Psoas muscle (tissue), 8 donors: ENCODE measurements around the gene CPT1B. TPM values are rescaled to one million over a fixed set of nuclear protein-coding genes. Genes with fewer than 3 reads are reported as not detected.

Source experiments
- ATAC-seq, 4 donors: fragments of 200-7000 bp; cut with Tn5 transposase; one replicate each; pipeline ENCODE4 v1.9.1; 2020; ENCODE audit warnings: moderate library complexity in 3 of 4, mild to moderate bottlenecking in 2 of 4
- DNase-seq, 2 donors: peaks; one replicate each; pipeline ENCODE4 v3.0.0-alpha.2; 2020
- H3K27ac ChIP-seq: fragments of 200-600 bp; one replicate; pipeline ENCODE4 v1.8.0; 2022
- H3K27me3 ChIP-seq, 3 donors: fragments of 200-600 bp in 1 of 3; one replicate each; pipeline versions ENCODE4 v1.6.1 to v1.8.0; 2013 to 2022; ENCODE audit warnings: low read length in 2 of 3, mild to moderate bottlenecking in 2 of 3, moderate library complexity in 1 of 3; ENCODE audit not compliant: insufficient read depth in 3 of 3
- H3K36me3 ChIP-seq, 2 donors: fragments of 200-600 bp in 1 of 2; one replicate each; pipeline versions ENCODE4 v1.6.1 to v1.8.0; 2013 to 2022; ENCODE audit warnings: low read depth in 1 of 2, mild to moderate bottlenecking in 1 of 2, moderate library complexity in 1 of 2; ENCODE audit not compliant: insufficient read depth in 1 of 2
- H3K4me1 ChIP-seq: fragments of 200-600 bp; one replicate; pipeline ENCODE4 v1.8.0; 2022
- H3K4me3 ChIP-seq: fragments of 200-600 bp; one replicate; pipeline ENCODE4 v1.8.0; 2022; ENCODE audit warnings: mild to moderate bottlenecking
- H3K9me3 ChIP-seq: fragments of 200-600 bp; one replicate; pipeline ENCODE4 v1.8.0; 2022
- CTCF ChIP-seq: fragments of 200-600 bp; IDR thresholded peaks from one replicate; pipeline ENCODE4 v1.8.0; 2022; ENCODE audit warnings: antibody characterized with exemption
- WGBS, 3 donors: extraction: QIAGEN DNeasy Blood & Tissue Kit; methylation state at CpG; one replicate each; pipeline versions ENCODE4 v1.1.6 to v1.1.7; 2013; 5-methylcytosine and 5-hydroxymethylcytosine counted together
- intact Hi-C, 2 donors: fragments of 100-400 bp; cut with DNase I; formaldehyde crosslinking; loops; one replicate each; pipeline versions ENCODE4 v1.11.0 to v1.14.2; 2022
- polyA plus RNA-seq, 3 donors: library from polyadenylated mRNA; stranded (reverse); fragments of 200-250 nt; gene quantifications; one replicate each; pipeline ENCODE4 v1.2.3, GENCODE V29; 2013
- total RNA-seq, 4 donors: library from RNA; stranded (reverse); fragmentation: NEBNext Ultra II Directional in 2 of 4; extraction: Animal tissue kit (Norgen Biotek cat#: 25700) in 2 of 4; gene quantifications; one replicate each; pipeline versions ENCODE4 v1.2.1 to v1.2.4, GENCODE V29; 2021 to 2023
- donor health status: healthy with polysubstance abuse.
- donor health status: DM: no; HTN: no; CAD: no; lungs with moderate emphysema.
- donor health status: Bipolar disorder and iron deficiency.
- donor health status: healthy.
- donor health status: DM: yes; HTN: yes; CAD: no.
- donor health status: DM: no; HTN: no; CAD: no.
- donor health status: DM: no; HTN: no; CAD: no.
- donor health status: DM: yes; HTN: yes; CAD: no.

CPT1B gene
- total and polyA plus RNA-seq, 7 donors, result 57.4 to 144 (median 87.6) TPM

DNA sequence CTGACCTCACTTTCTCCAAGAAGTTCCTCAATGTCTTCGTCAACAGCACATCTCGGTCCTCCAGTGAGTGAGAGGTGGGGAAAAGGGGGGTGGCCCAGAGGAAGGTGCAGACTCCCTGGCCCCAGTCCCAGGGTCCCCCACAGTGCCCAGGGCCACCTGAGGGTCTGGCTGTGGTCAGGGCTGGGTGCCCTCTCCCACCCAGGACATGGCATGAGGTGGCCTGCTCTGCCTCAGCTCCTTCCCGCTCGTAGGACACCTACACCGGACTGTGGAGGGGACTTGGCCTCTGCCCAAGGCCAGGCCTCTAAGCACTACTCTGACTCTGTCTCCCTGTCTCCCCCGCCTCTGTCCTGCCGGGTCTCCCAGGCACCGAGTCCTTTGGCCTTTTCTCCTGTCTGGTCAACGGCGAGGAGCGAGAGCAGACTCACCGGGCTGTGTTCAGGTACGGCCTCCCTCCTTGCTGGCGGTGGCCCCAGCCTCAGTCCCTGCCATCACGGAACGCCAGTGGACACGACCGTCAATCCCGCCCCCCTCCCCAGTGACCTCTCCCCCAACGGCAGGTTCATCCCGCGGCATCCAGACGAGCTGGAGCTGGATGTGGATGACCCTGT is 26.9 kb upstream of the CPT1B start:
- H3K36me3 ChIP-seq, result no peaks in the 10 kb centered on the region
- no peak overlapping the region for H3K27ac ChIP-seq
- DNase-seq (peak in 1 of 2 donors; percentile 41), ATAC-seq (no peak)
- no peak overlapping the region for H3K4me3 ChIP-seq
- no peaks in the 10 kb centered on the region for H3K4me1 ChIP-seq
- no peaks in the 10 kb centered on the region for H3K9me3 ChIP-seq
- 78 to 80% (median 79%) methylated on average over 20 to 23 of the region's 23 CpGs for WGBS, 3 donors
- H3K27me3 ChIP-seq, result peaks cover 0 to 65% (median 29%) of the 10 kb centered on the region in 3 donors
- no peak for TF ChIP-seq CTCF
- intact Hi-C loops, result no loop called here

- no peak for DNase-seq
- no peak for TF ChIP-seq CTCF
- H3K27ac ChIP-seq, result no peak overlapping the region
- no peaks in the 10 kb centered on the region for H3K36me3 ChIP-seq
- H3K27me3 ChIP-seq, result peaks cover 0 to 71% (median 29%) of the 10 kb centered on the region in 3 donors
- WGBS, 3 donors, result 45 to 48% (median 45%) methylated on average over 80 to 103 of the region's 103 CpGs
- no peak overlapping the region for H3K4me3 ChIP-seq
- no peaks in the 10 kb centered on the region for H3K9me3 ChIP-seq
- no peak for ATAC-seq
- intact Hi-C loops, result no loop called here
- H3K4me1 ChIP-seq, result no peaks in the 10 kb centered on the region
Observed at GRCh38 chr22:50604256-50605001, 26.2 kb upstream of the CPT1B start.

DNA sequence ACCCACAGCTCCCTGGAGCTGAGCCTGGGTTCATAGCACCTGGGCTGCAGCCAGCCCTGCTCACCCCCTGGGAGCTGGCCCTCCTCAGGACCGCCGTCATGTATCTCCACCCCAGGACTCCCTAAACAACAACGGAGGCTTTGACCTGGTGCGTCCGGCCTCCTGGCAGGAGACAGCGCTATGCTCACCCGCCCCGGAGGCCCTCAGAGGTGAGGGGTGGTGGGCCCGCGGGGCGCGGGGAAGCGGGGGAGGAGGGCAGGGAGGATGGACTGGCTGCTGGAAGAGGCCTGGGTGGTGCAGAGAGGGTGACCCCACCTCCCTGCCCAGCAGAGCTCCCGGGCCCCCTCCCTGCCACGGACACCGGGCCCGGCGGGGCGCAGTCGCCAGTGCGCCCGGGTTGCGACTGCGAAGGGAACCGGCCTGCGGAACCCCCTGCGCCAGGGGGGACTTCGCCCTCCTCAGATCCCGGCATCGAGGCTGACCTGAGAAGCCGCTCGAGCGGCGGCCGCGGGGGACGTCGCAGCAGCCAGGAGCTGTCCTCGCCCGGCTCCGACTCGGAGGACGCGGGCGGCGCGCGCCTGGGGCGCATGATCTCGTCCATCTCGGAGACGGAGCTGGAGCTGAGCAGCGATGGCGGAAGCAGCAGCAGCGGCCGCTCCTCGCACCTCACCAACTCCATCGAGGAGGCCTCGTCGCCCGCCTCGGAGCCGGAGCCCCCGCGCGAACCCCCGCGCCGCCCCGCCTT is 25.5 kb upstream of the CPT1B start:
- no peaks in the 10 kb centered on the region for H3K36me3 ChIP-seq
- no peak overlapping the region for H3K4me3 ChIP-seq
- intact Hi-C loops, result no loop called here
- no peak for TF ChIP-seq CTCF
- no peak overlapping the region for H3K27ac ChIP-seq
- DNase-seq, result no peak
- WGBS, 3 donors, result 10 to 12% (median 11%) methylated on average over 45 to 70 of the region's 70 CpGs
- no peaks in the 10 kb centered on the region for H3K9me3 ChIP-seq
- H3K4me1 ChIP-seq, result no peaks in the 10 kb centered on the region
- peaks cover 0 to 76% (median 29%) of the 10 kb centered on the region in 3 donors for H3K27me3 ChIP-seq
- ATAC-seq, result no peak

DNA sequence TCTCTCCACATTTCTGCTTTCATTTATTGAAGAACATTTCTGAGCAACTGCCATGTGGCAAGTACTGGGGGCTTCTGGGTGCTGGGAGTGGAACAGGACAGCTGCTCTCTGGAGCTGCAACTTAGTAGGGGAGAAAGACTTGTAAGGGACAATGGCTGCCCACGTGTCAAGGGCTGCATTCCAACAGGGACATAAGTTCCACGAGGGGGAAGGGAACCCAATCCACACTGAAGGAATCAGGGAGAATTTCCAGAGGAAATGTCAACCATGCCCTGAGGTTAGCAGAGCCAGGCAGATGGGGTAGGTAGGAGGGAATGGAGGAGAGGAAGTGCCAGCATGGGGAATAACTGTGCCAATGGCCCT is 24.1 kb upstream of the CPT1B start:
- Histone ChIP-seq H3K27me3 (peaks cover 0 to 69% (median 29%) of the 10 kb centered on the region in 3 donors), H3K36me3 (no peaks in the 10 kb centered on the region), H3K27ac (no peak overlapping the region), H3K9me3 (no peaks in the 10 kb centered on the region), H3K4me1 (no peaks in the 10 kb centered on the region), H3K4me3 (no peak overlapping the region)
- ATAC-seq (no peak), DNase-seq (no peak)
- intact Hi-C loops, result no loop called here
- TF ChIP-seq CTCF, result no peak
- WGBS, 3 donors, result 13 to 20% (median 17%) methylated on average over 2 of the region's 2 CpGs
